ENCODE measurements around the gene USP54.

DNA sequence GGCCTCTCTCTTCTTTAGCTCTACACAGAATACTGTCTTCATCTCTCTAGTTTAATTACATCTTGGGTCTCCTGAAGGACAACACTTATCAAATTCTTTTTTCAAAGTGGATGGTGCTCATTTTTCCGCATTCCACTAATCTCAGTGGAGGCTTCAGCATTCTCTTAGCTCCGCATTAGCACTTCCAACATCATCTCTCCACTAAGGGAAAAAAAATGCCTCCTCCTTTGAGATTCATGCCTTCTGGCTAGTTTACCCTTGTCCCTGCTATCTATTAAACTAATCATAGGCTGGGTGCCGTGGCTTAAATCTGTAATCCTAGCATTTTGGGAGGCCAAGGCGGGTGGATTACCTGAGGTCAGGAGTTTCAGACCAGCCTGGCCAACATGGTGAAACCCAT lies 104.5 kb downstream of the USP54 start:
- no peak for TF ChIP-seq POLR2A (IDR thresholded peaks at IDR 0.05)
- no peak for TF ChIP-seq CTCF (IDR thresholded peaks at IDR 0.05)

Data from esophagus squamous epithelium (tissue), 4 donors.